Keratinocyte (primary cell): ENCODE results near the gene CENPP. TPM values are rescaled to one million over a fixed set of nuclear protein-coding genes. Genes with fewer than 3 reads are reported as not detected.
"Not testable (repeated sequence)": the region's sequence is repeated elsewhere in the genome, so short reads cannot be mapped to it uniquely, and the experiment has no call there.

Source experiments
- DNase-seq: peaks from one replicate; pipeline ENCODE4 v3.0.0-alpha.2; 2011; ENCODE audit warnings: low read depth, missing footprints, low spot score
- FAIRE-seq: peaks from 2 replicates; lab custom pipeline; 2011; peaks lifted over from hg19 to GRCh38; lab: Jason Lieb, UNC
- H2AFZ ChIP-seq: 2 replicates; pipeline ENCODE4 v1.6.0; 2012; ENCODE audit warnings: low read length, control low read depth, inconsistent platforms; ENCODE audit not compliant: control insufficient read depth
- H3K27ac ChIP-seq: 2 replicates; pipeline ENCODE4 v1.5.1; 2011; ENCODE audit warnings: low read length; ENCODE audit not compliant: control insufficient read depth, insufficient read depth
- H3K27me3 ChIP-seq: 3 replicates; pipeline ENCODE4 v1.6.0; 2011; ENCODE audit warnings: low read length; ENCODE audit not compliant: control insufficient read depth, insufficient read depth; ENCODE audit errors: extremely low read depth
- H3K36me3 ChIP-seq, 2 experiments: 2 replicates in 1 of 2; 3 replicates in 1 of 2; pipeline ENCODE4 v1.5.1; 2011; ENCODE audit warnings: low read length in 2 of 2, mild to moderate bottlenecking in 1 of 2; ENCODE audit not compliant: control insufficient read depth in 2 of 2, insufficient read depth in 2 of 2; ENCODE audit errors: extremely low read depth in 1 of 2
- H3K4me1 ChIP-seq: 3 replicates; pipeline ENCODE4 v1.5.1; 2011; ENCODE audit warnings: low read length; ENCODE audit not compliant: control insufficient read depth, insufficient read depth; ENCODE audit errors: extremely low read depth
- H3K4me2 ChIP-seq: 3 replicates; pipeline ENCODE4 v1.6.0; 2011; ENCODE audit warnings: low read depth, low read length; ENCODE audit not compliant: control insufficient read depth, insufficient read depth; ENCODE audit errors: extremely low read depth
- H3K4me3 ChIP-seq, 3 experiments: fragments of 200-600 bp in 1 of 3; sonication (generic) in 1 of 3; 2 replicates in 2 of 3; 3 replicates in 1 of 3; pipeline ENCODE4 v1.5.1; 2011 to 2016; ENCODE audit warnings: low read length in 3 of 3, mild to moderate bottlenecking in 3 of 3, control low read depth in 2 of 3, inconsistent platforms in 1 of 3, low read depth in 1 of 3, mixed read lengths in 1 of 3, mixed run types in 1 of 3, moderate library complexity in 1 of 3; ENCODE audit not compliant: control insufficient read depth in 2 of 3, insufficient read depth in 2 of 3; ENCODE audit errors: extremely low read depth in 1 of 3
- H3K79me2 ChIP-seq: 2 replicates; pipeline ENCODE4 v1.6.0; 2012; ENCODE audit warnings: low read length; ENCODE audit not compliant: control insufficient read depth, insufficient read depth
- H3K9ac ChIP-seq: 3 replicates; pipeline ENCODE4 v1.6.0; 2011; ENCODE audit warnings: low read length; ENCODE audit not compliant: control insufficient read depth, insufficient read depth; ENCODE audit errors: extremely low read depth
- H3K9me1 ChIP-seq: 3 replicates; pipeline ENCODE4 v1.6.0; 2011; ENCODE audit warnings: low read length; ENCODE audit not compliant: control insufficient read depth, insufficient read depth; ENCODE audit errors: extremely low read depth
- H3K9me3 ChIP-seq: 2 replicates; pipeline ENCODE4 v1.5.1; 2012; ENCODE audit warnings: low read depth, low read length; ENCODE audit not compliant: control insufficient read depth
- H4K20me1 ChIP-seq: 3 replicates; pipeline ENCODE4 v1.6.0; 2011; ENCODE audit warnings: low read length; ENCODE audit not compliant: control insufficient read depth, insufficient read depth; ENCODE audit errors: extremely low read depth
- CTCF ChIP-seq, 3 experiments: IDR thresholded peaks in 1 of 3; conservative IDR thresholded peaks in 1 of 3; optimal IDR thresholded peaks in 1 of 3; 2 replicates in 2 of 3; 3 replicates in 1 of 3; pipeline versions ENCODE3 to v1.5.1; 2011; ENCODE audit warnings: low read length in 3 of 3, mild to moderate bottlenecking in 3 of 3, moderate library complexity in 2 of 3, control low read depth in 1 of 3, inconsistent platforms in 1 of 3; ENCODE audit not compliant: insufficient read depth in 2 of 3; ENCODE audit errors: extremely low read depth in 1 of 3
- EZH2 ChIP-seq: IDR thresholded peaks from one replicate; pipeline ENCODE4 v1.6.1; 2012; ENCODE audit warnings: inconsistent platforms, mild to moderate bottlenecking, low read length, moderate library complexity
- dilution Hi-C: fragments of 300-500 bp; cut with MboI; formaldehyde crosslinking; loops from one replicate; pipeline ENCODE4 v1.7.0; 2020; ENCODE audit warnings: low sequenced_read_pairs; ENCODE audit not compliant: extremely low pct_ligation_motif_present
- polyA plus RNA-seq, 5 experiments: library from polyadenylated mRNA; depleted of rRNA in 3 of 5; stranded (reverse) in 3 of 5; stranded (forward) in 1 of 5; unstranded in 1 of 5; fragments of >200 nt; gene quantifications; 1 replicate in 1 of 5; 2 replicates in 3 of 5; 3 replicates in 1 of 5; pipeline versions ENCODE4 v1.2.1 to v1.2.3, GENCODE V29; 2011 to 2012; ENCODE audit warnings: missing spikeins in 2 of 5, low read depth in 1 of 5, low replicate concordance in 1 of 5

The CENPP gene
- polyA plus RNA-seq, 1 donor (not counting 4 experiments of a cell fraction or from before 2014, with no cell fraction given), result 6.7 TPM

GRCh38 chr9:92408747-92409478 lies 83.2 kb downstream of the CENPP start:
- Histone ChIP-seq H3K27me3 (no peaks in the 10 kb centered on the region), H2AFZ (no peak overlapping the region), H3K4me3 (no peak overlapping the region), H3K4me2 (no peak overlapping the region), H3K9ac (no peak overlapping the region), H3K9me3 (no peaks in the 10 kb centered on the region), H3K4me1 (no peaks in the 10 kb centered on the region), H3K79me2 (no peaks in the 10 kb centered on the region), H3K9me1 (no peaks in the 10 kb centered on the region), H3K27ac (no peak overlapping the region), H3K36me3 (no peaks in the 10 kb centered on the region), H4K20me1 (no peaks in the 10 kb centered on the region)
- no peak for TF ChIP-seq CTCF (optimal IDR thresholded peaks at IDR 0.05 in 1 of 3, IDR thresholded peaks at IDR 0.05 in 1 of 3, conservative IDR thresholded peaks at IDR 0.05 in 1 of 3; ENCODE audit: extremely low read depth in 1 of 3, insufficient read depth in 2 of 3, low read length in 3 of 3)
- dilution Hi-C loops, result no loop called here
- DNase-seq (no peak), FAIRE-seq (no peak)

GRCh38 chr9:92411157-92411556 lies 85.4 kb downstream of the CENPP start:
- H3K36me3 ChIP-seq, H3K27ac ChIP-seq, H3K27me3 ChIP-seq, H2AFZ ChIP-seq, H3K4me1 ChIP-seq, H3K4me3 ChIP-seq, H4K20me1 ChIP-seq, H3K9me3 ChIP-seq, H3K4me2 ChIP-seq, H3K79me2 ChIP-seq, H3K9me1 ChIP-seq, H3K9ac ChIP-seq, FAIRE-seq, dilution Hi-C loops, DNase-seq: not testable (repeated sequence)

- Histone ChIP-seq H3K9me1 (no peaks in the 10 kb centered on the region), H3K4me1 (no peaks in the 10 kb centered on the region), H3K27ac (no peak overlapping the region), H3K36me3 (no peaks in the 10 kb centered on the region), H3K9ac (no peak overlapping the region), H3K27me3 (no peaks in the 10 kb centered on the region), H3K79me2 (no peaks in the 10 kb centered on the region), H3K9me3 (no peaks in the 10 kb centered on the region), H3K4me2 (no peak overlapping the region), H4K20me1 (no peaks in the 10 kb centered on the region), H2AFZ (no peak overlapping the region), H3K4me3 (no peak overlapping the region)
- dilution Hi-C loops, result no loop called here
- TF ChIP-seq EZH2, result no peak
- TF ChIP-seq CTCF (optimal IDR thresholded peaks at IDR 0.05 in 1 of 3, IDR thresholded peaks at IDR 0.05 in 1 of 3, conservative IDR thresholded peaks at IDR 0.05 in 1 of 3; ENCODE audit: extremely low read depth in 1 of 3, insufficient read depth in 2 of 3, low read length in 3 of 3), result no peak
- DNase-seq, result no peak
- no peak for FAIRE-seq
Measured at GRCh38 chr9:92414566-92414965, 88.8 kb downstream of the CENPP start.
